OCI-LY7 (cell line): ENCODE results near the gene HLA-DPB1. TPM values are rescaled to one million over a fixed set of nuclear protein-coding genes. Genes with fewer than 3 reads are reported as not detected.

Source experiments
- BruUV-seq: library from RNA; stranded (reverse); fragments of 400-500 nt; replicated peaks from 2 replicates; lab custom pipeline; 2021; lab: Mats Ljungman, UMichigan
- CTCF ChIA-PET: fragments of 300-600 bp; sonication (Branson Sonifier 250); formaldehyde crosslinking; loops from one replicate; lab custom pipeline; 2022; ENCODE audit warnings: antibody characterized with exemption; ENCODE audit not compliant: unreplicated experiment; lab: Charles Lee
- POLR2A ChIA-PET: fragments of 300-600 bp; sonication (Branson Sonifier 250); formaldehyde crosslinking; loops from one replicate; lab custom pipeline; 2022; ENCODE audit warnings: antibody characterized with exemption; lab: Charles Lee
- DNase-seq: peaks from one replicate; pipeline ENCODE4 v3.0.0-alpha.2; 2015; ENCODE audit warnings: low spot score
- H2AFZ ChIP-seq: fragments of 200-600 bp; sonication (generic), shearing (Covaris generic); 2 replicates; pipeline ENCODE4 v1.6.1; 2014; ENCODE audit warnings: mild to moderate bottlenecking, antibody characterized with exemption, low read length, moderate library complexity
- H3K27ac ChIP-seq: fragments of 200-600 bp; sonication (generic); 2 replicates; pipeline ENCODE4 v1.5.1; 2014; ENCODE audit warnings: mixed run types, low read depth, mild to moderate bottlenecking, moderate library complexity, low read length, inconsistent platforms; ENCODE audit not compliant: poor library complexity, severe bottlenecking
- H3K36me3 ChIP-seq: fragments of 200-600 bp; sonication (generic); 2 replicates; pipeline ENCODE4 v1.6.1; 2014; ENCODE audit warnings: mild to moderate bottlenecking, antibody characterized with exemption, low read length, moderate library complexity, mixed read lengths; ENCODE audit not compliant: insufficient read depth
- H3K4me1 ChIP-seq: fragments of 200-600 bp; sonication (generic); 2 replicates; pipeline ENCODE4 v1.5.1; 2014; ENCODE audit warnings: mild to moderate bottlenecking, low read length; ENCODE audit not compliant: insufficient read depth, poor library complexity, severe bottlenecking
- H3K4me2 ChIP-seq: fragments of 200-600 bp; sonication (generic); 2 replicates; pipeline ENCODE4 v1.6.1; 2014; ENCODE audit warnings: mild to moderate bottlenecking, low read length
- H3K4me3 ChIP-seq: fragments of 200-600 bp; sonication (generic); 2 replicates; pipeline ENCODE4 v1.5.1; 2014; ENCODE audit warnings: mild to moderate bottlenecking, low read depth, low read length; ENCODE audit not compliant: poor library complexity, severe bottlenecking
- H3K79me2 ChIP-seq: fragments of 200-600 bp; sonication (generic); 2 replicates; pipeline ENCODE4 v1.6.1; 2016; ENCODE audit warnings: low read depth, mild to moderate bottlenecking, low read length, moderate library complexity, mixed read lengths; ENCODE audit not compliant: insufficient read depth
- H3K9me2 ChIP-seq: fragments of 200-600 bp; sonication (generic); 2 replicates; pipeline ENCODE4 v1.6.1; 2016; ENCODE audit warnings: mild to moderate bottlenecking, low read length, mixed read lengths; ENCODE audit not compliant: insufficient read depth
- H3K9me3 ChIP-seq: fragments of 200-600 bp; sonication (generic); 2 replicates; pipeline ENCODE4 v1.6.1; 2014; ENCODE audit warnings: mild to moderate bottlenecking, mixed run types, low read length, mixed read lengths
- H4K20me1 ChIP-seq: fragments of 200-600 bp; sonication (generic); 2 replicates; pipeline ENCODE4 v1.6.1; 2014; ENCODE audit warnings: mild to moderate bottlenecking, antibody characterized with exemption, low read length, moderate library complexity, mixed read lengths; ENCODE audit not compliant: insufficient read depth
- EZH2phosphoT487 ChIP-seq: fragments of 200-600 bp; sonication (generic); IDR thresholded peaks from 2 replicates; pipeline ENCODE4 v1.6.1; 2018; ENCODE audit warnings: low read depth, borderline replicate concordance, mild to moderate bottlenecking, mixed run types, antibody characterized with exemption, low read length, moderate library complexity, mixed read lengths
- intact Hi-C: fragments of 100-400 bp; cut with micrococcal nuclease; formaldehyde crosslinking; loops from one replicate; pipeline ENCODE4 v1.10.0; 2022; ENCODE audit not compliant: unreplicated experiment
- total RNA-seq, 2 experiments: library from RNA; depleted of rRNA in 1 of 2; stranded (reverse); fragments of >200 nt in 1 of 2; shearing (Covaris generic) in 1 of 2; gene quantifications; 2 replicates each; pipeline ENCODE4 v1.2.3, GENCODE V29; 2014 to 2022
- TF ChIP-seq, protein P1 (sequence below): fragments of 200-600 bp; sonication (generic); conservative IDR thresholded peaks from 2 replicates; pipeline ENCODE4 v1.5.1; 2014; ENCODE audit warnings: mild to moderate bottlenecking, antibody characterized with exemption, low read length, moderate library complexity, mixed read lengths

The HLA-DPB1 gene
- total RNA-seq, 2 experiments from 2014 or later = 74.5 to 117 TPM

DNA sequence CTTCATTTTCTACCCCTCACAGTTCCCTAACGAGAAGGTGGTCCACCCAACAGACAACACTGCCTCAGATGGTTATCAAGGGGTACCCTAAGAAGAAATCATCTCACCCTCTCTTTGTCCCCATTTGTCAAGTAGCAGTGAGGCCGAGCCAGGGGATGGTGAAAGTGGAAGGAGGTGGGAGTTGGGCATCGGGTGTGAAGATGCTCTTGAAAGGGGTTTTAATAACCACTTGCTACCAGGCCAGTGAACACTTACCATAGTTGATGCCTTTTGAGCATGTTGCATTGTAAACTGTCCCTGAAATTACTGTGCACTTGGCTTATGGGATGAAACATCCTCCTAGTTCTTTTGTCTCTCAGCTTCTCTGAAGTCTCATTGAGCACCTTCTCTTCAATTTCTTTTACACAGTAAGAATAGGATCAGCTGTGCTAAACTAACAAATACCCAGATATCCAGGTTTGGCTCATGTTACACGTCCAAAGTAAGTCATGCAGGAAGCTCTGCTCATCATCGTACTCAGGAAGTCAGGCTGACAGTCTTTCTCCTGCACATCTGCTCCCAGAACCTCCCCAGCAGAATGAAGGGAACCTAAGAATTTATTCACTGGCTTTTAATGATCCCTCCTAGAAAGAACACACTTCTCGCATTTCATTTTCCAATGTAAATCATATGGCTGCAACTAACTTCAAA is 13.3 kb downstream of the HLA-DPB1 start:
- no TSS peak for BruUV-seq
- Histone ChIP-seq H2AFZ (no peak overlapping the region), H4K20me1 (no peaks in the 10 kb centered on the region), H3K4me3 (no peak overlapping the region), H3K9me2 (no peaks in the 10 kb centered on the region), H3K4me1 (no peaks in the 10 kb centered on the region), H3K4me2 (no peak overlapping the region), H3K36me3 (peaks cover 48% of the 10 kb centered on the region), H3K9me3 (no peaks in the 10 kb centered on the region), H3K27ac (no peak overlapping the region), H3K79me2 (no peaks in the 10 kb centered on the region)
- POLR2A ChIA-PET = no interaction called here
- intact Hi-C loops = no loop called here
- no peak for DNase-seq
- TF ChIP-seq, protein P1, sequence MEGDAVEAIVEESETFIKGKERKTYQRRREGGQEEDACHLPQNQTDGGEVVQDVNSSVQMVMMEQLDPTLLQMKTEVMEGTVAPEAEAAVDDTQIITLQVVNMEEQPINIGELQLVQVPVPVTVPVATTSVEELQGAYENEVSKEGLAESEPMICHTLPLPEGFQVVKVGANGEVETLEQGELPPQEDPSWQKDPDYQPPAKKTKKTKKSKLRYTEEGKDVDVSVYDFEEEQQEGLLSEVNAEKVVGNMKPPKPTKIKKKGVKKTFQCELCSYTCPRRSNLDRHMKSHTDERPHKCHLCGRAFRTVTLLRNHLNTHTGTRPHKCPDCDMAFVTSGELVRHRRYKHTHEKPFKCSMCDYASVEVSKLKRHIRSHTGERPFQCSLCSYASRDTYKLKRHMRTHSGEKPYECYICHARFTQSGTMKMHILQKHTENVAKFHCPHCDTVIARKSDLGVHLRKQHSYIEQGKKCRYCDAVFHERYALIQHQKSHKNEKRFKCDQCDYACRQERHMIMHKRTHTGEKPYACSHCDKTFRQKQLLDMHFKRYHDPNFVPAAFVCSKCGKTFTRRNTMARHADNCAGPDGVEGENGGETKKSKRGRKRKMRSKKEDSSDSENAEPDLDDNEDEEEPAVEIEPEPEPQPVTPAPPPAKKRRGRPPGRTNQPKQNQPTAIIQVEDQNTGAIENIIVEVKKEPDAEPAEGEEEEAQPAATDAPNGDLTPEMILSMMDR = no peak
- TF ChIP-seq EZH2phosphoT487 = no peak
- CTCF ChIA-PET = no interaction called here

DNA sequence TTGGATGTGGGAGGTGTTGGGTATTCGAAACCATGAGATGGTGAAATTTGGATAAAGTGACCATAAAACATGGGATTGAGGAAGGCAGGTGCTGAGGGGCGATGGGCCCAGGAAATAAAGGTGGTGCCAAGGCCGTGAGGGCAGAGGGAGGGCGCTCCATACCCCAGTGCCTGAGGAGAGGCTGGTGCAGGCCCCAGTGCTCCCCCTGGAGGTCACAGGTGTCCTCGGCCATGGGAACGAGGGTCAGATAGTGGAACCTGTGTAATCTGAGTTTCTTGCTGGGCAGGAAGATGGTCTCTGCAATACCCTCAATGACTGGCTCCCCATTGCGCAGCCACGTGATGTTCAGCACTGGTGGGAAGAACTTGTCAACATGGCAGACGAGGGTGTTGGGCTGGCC is 16.2 kb downstream of the HLA-DPB1 start:
- H3K36me3 ChIP-seq = peaks cover 19% of the 10 kb centered on the region
- H2AFZ ChIP-seq = no peak overlapping the region
- no peaks in the 10 kb centered on the region for H3K9me2 ChIP-seq
- intact Hi-C loops = loop anchor here (1.0 kb wide), 1 partner anchor 78 kb away; no protein-coding TSS in a partner anchor
- H3K9me3 ChIP-seq = no peaks in the 10 kb centered on the region
- BruUV-seq = no TSS peak
- CTCF ChIA-PET = no interaction called here
- H3K4me2 ChIP-seq = no peak overlapping the region
- no peaks in the 10 kb centered on the region for H3K4me1 ChIP-seq
- no peak for TF ChIP-seq EZH2phosphoT487
- TF ChIP-seq, protein P1 = peak; percentile 89
- POLR2A ChIA-PET = no interaction called here
- no peaks in the 10 kb centered on the region for H4K20me1 ChIP-seq
- H3K27ac ChIP-seq = no peak overlapping the region
- peak; percentile 70 for DNase-seq
- no peaks in the 10 kb centered on the region for H3K79me2 ChIP-seq
- H3K4me3 ChIP-seq = no peak overlapping the region

DNA sequence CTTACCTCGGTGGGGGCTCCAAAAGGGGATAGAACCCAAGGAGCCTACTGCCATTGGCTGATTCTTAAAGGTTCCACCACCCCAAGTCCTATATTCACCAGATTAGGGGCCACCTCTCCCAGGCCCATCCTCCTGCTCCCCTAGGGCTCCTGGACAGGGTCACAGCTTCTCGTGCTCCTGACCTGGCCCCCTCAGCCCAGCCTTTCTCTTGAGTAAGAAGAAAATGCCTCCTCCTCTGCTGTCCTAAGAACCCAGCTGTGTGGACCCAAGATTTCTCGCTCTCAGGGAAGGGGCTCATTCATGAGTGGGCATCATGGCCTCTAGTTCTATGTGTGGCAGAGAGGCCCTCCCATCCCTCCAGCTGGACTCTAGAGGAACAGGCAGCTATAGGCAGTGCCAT is 16.6 kb downstream of the HLA-DPB1 start:
- Histone ChIP-seq H3K4me2 (no peak overlapping the region), H3K9me2 (no peaks in the 10 kb centered on the region), H4K20me1 (no peaks in the 10 kb centered on the region), H3K4me1 (no peaks in the 10 kb centered on the region), H3K79me2 (no peaks in the 10 kb centered on the region), H3K9me3 (no peaks in the 10 kb centered on the region), H3K27ac (no peak overlapping the region), H3K4me3 (no peak overlapping the region), H2AFZ (no peak overlapping the region), H3K36me3 (peaks cover 15% of the 10 kb centered on the region)
- TF ChIP-seq, protein P1 = no peak
- no peak for TF ChIP-seq EZH2phosphoT487
- ChIA-PET POLR2A (interaction anchor here (0.6 kb wide), 1 partner anchor 137 kb away, joined by 5 read pairs; no protein-coding TSS in a partner anchor), CTCF (no interaction called here)
- no TSS peak for BruUV-seq
- no peak for DNase-seq
- intact Hi-C loops = no loop called here
